Colon (tissue), 2 donors: ENCODE results near the gene GPC6.
"Not testable (repeated sequence)": the region's sequence is repeated elsewhere in the genome, so short reads cannot be mapped to it uniquely, and the experiment has no call there.

Experiments used
- FAIRE-seq: peaks from 2 replicates; lab custom pipeline; 2012; peaks lifted over from hg19 to GRCh38; lab: Jason Lieb, UNC
- donor health status: control.
- donor health status: control.

GPC6 gene

GRCh38 chr13:93226623-93227279, at the start of gene GPC6:
Gene GPC6, plus strand, starts transcription at chr13:93226807.
- no peak for FAIRE-seq

GRCh38 chr13:93180356-93180969, 46.1 kb upstream of the GPC6 start:
- FAIRE-seq: no peak

- FAIRE-seq: no peak
These were observed 44.2 kb upstream of the GPC6 start for GRCh38 chr13:93182406-93182805.

GRCh38 chr13:93183302-93183701, 43.3 kb upstream of the GPC6 start:
- FAIRE-seq: no peak

- no peak for FAIRE-seq
These were observed 36.6 kb upstream of the GPC6 start for GRCh38 chr13:93190006-93190405.

- no peak for FAIRE-seq
These were observed 32.9 kb upstream of the GPC6 start for GRCh38 chr13:93193682-93194081.

GRCh38 chr13:93199856-93200255, 26.8 kb upstream of the GPC6 start:
- FAIRE-seq: no peak

- FAIRE-seq: no peak
These were observed 26.0 kb upstream of the GPC6 start for GRCh38 chr13:93200626-93201025.

- no peak for FAIRE-seq
These were observed 24.5 kb upstream of the GPC6 start for GRCh38 chr13:93201992-93202558.

- not testable (repeated sequence) for FAIRE-seq
These were observed 19.7 kb upstream of the GPC6 start for GRCh38 chr13:93206778-93207392.

- no peak for FAIRE-seq
These were observed 10.5 kb upstream of the GPC6 start for GRCh38 chr13:93216122-93216521.

- no peak for FAIRE-seq
These were observed 8.8 kb upstream of the GPC6 start for GRCh38 chr13:93217721-93218261.

GRCh38 chr13:93218583-93218982, 8.0 kb upstream of the GPC6 start:
- FAIRE-seq: no peak

- FAIRE-seq: no peak
These were observed 6.5 kb upstream of the GPC6 start for GRCh38 chr13:93220073-93220472.

- FAIRE-seq: no peak
These were observed 3.6 kb upstream of the GPC6 start for GRCh38 chr13:93222976-93223375.

- FAIRE-seq: no peak
These were observed 2.1 kb upstream of the GPC6 start for GRCh38 chr13:93224535-93224934.

- no peak for FAIRE-seq
These were observed 997 bp upstream of the GPC6 start for GRCh38 chr13:93225610-93226009.

- no peak for FAIRE-seq
These were observed 463 bp upstream of the GPC6 start for GRCh38 chr13:93226065-93226622.

- no peak for FAIRE-seq
These were observed 772 bp downstream of the GPC6 start for GRCh38 chr13:93227280-93227877.

GRCh38 chr13:93227878-93228642, 1.5 kb downstream of the GPC6 start:
- FAIRE-seq: no peak

- FAIRE-seq: no peak
These were observed 2.0 kb downstream of the GPC6 start for GRCh38 chr13:93228643-93228937.
